Tibial artery (tissue), 4 donors: ENCODE results near the gene PERCC1.

Source experiments
- DNase-seq, 2 donors: peaks; one replicate each; pipeline ENCODE4 v3.0.0-alpha.2; 2019
- H3K27ac ChIP-seq, 2 donors: fragments of 200-600 bp; sonication (generic) in 1 of 2; 1 replicate in 1 of 2; 2 replicates in 1 of 2; pipeline ENCODE4 v1.5.1; 2018 to 2019; ENCODE audit warnings: mild to moderate bottlenecking in 1 of 2
- H3K27me3 ChIP-seq, 2 donors: fragments of 200-600 bp; sonication (generic) in 1 of 2; one replicate each; pipeline versions ENCODE4 v1.5.1 to v1.6.0; 2016 to 2019
- H3K36me3 ChIP-seq, 3 donors: fragments of 200-600 bp; sonication (generic) in 2 of 3; one replicate each; pipeline ENCODE4 v1.5.1; 2016 to 2019; ENCODE audit warnings: mild to moderate bottlenecking in 2 of 3
- H3K4me1 ChIP-seq, 4 donors: fragments of 200-600 bp; sonication (generic) in 2 of 4; 1 replicate in 3 of 4; 2 replicates in 1 of 4; pipeline ENCODE4 v1.5.1; 2016 to 2019
- H3K4me3 ChIP-seq, 2 donors: fragments of 200-600 bp; sonication (generic) in 1 of 2; 1 replicate in 1 of 2; 2 replicates in 1 of 2; pipeline ENCODE4 v1.5.1; 2018 to 2019; ENCODE audit warnings: mild to moderate bottlenecking in 2 of 2
- H3K9me3 ChIP-seq, 3 donors: fragments of 200-600 bp; sonication (generic) in 1 of 3; one replicate each; pipeline ENCODE4 v1.5.1; 2016 to 2019
- CTCF ChIP-seq, 2 experiments: fragments of 200-600 bp in 1 of 2; fragments of 450-650 bp in 1 of 2; IDR thresholded peaks; one replicate each; pipeline ENCODE4 v1.5.1; 2017 to 2019; ENCODE audit warnings: antibody characterized with exemption in 2 of 2, mild to moderate bottlenecking in 1 of 2, moderate library complexity in 1 of 2
- intact Hi-C: fragments of 100-400 bp; cut with DNase I; formaldehyde crosslinking; loops from one replicate; pipeline ENCODE4 v1.15.0; 2023; ENCODE audit warnings: low total_unique reads

The PERCC1 gene

GRCh38 chr16:1446296-1447080 lies 15.6 kb downstream of the PERCC1 start:
- intact Hi-C loops = no loop called here
- no peak overlapping the region for H3K4me3 ChIP-seq
- H3K9me3 ChIP-seq = no peaks in the 10 kb centered on the region
- H3K4me1 ChIP-seq = no peaks in the 10 kb centered on the region
- no peak for DNase-seq
- H3K36me3 ChIP-seq = peaks cover 36 to 66% (median 62%) of the 10 kb centered on the region in 3 donors
- no peaks in the 10 kb centered on the region for H3K27me3 ChIP-seq
- no peak overlapping the region for H3K27ac ChIP-seq
- no peak for TF ChIP-seq CTCF (IDR thresholded peaks at IDR 0.05)

GRCh38 chr16:1447965-1448364 lies 17.1 kb downstream of the PERCC1 start:
- TF ChIP-seq CTCF (IDR thresholded peaks at IDR 0.05) = no peak
- no peak overlapping the region for H3K27ac ChIP-seq
- no peak overlapping the region for H3K4me3 ChIP-seq
- H3K9me3 ChIP-seq = no peaks in the 10 kb centered on the region
- no peaks in the 10 kb centered on the region for H3K4me1 ChIP-seq
- peaks cover 51 to 81% (median 76%) of the 10 kb centered on the region in 3 donors for H3K36me3 ChIP-seq
- no peaks in the 10 kb centered on the region for H3K27me3 ChIP-seq
- intact Hi-C loops = no loop called here
- no peak for DNase-seq

GRCh38 chr16:1448536-1449116 lies 17.7 kb downstream of the PERCC1 start:
- DNase-seq = no peak

GRCh38 chr16:1449201-1449788 lies 18.4 kb downstream of the PERCC1 start:
- Histone ChIP-seq H3K27ac (no peak overlapping the region), H3K9me3 (no peaks in the 10 kb centered on the region), H3K4me1 (no peaks in the 10 kb centered on the region), H3K4me3 (no peak overlapping the region), H3K36me3 (peaks cover 63 to 94% (median 90%) of the 10 kb centered on the region in 3 donors), H3K27me3 (no peaks in the 10 kb centered on the region)
- TF ChIP-seq CTCF (IDR thresholded peaks at IDR 0.05) = no peak
- intact Hi-C loops = no loop called here
- DNase-seq = no peak

More at GRCh38 chr16:1448536-1449116, 17.7 kb downstream of the PERCC1 start:
- no peak overlapping the region for H3K4me3 ChIP-seq
- TF ChIP-seq CTCF (IDR thresholded peaks at IDR 0.05) = no peak
- no peaks in the 10 kb centered on the region for H3K4me1 ChIP-seq
- H3K27ac ChIP-seq = no peak overlapping the region
- no peaks in the 10 kb centered on the region for H3K9me3 ChIP-seq
- peaks cover 58 to 88% (median 83%) of the 10 kb centered on the region in 3 donors for H3K36me3 ChIP-seq
- intact Hi-C loops = no loop called here
- no peaks in the 10 kb centered on the region for H3K27me3 ChIP-seq

GRCh38 chr16:1450218-1450617 lies 19.3 kb downstream of the PERCC1 start:
- intact Hi-C loops = no loop called here
- no peak for DNase-seq
- no peak overlapping the region for H3K4me3 ChIP-seq
- no peak for TF ChIP-seq CTCF (IDR thresholded peaks at IDR 0.05)
- H3K27me3 ChIP-seq = no peaks in the 10 kb centered on the region
- peaks cover 73 to 100% (median 99%) of the 10 kb centered on the region in 3 donors for H3K36me3 ChIP-seq
- no peaks in the 10 kb centered on the region for H3K4me1 ChIP-seq
- H3K27ac ChIP-seq = no peak overlapping the region
- no peaks in the 10 kb centered on the region for H3K9me3 ChIP-seq
